Measurements from ENCODE around the gene RBM34.
"Not testable (repeated sequence)": the region's sequence is repeated elsewhere in the genome, so short reads cannot be mapped to it uniquely, and the experiment has no call there.

RBM34 gene

DNA sequence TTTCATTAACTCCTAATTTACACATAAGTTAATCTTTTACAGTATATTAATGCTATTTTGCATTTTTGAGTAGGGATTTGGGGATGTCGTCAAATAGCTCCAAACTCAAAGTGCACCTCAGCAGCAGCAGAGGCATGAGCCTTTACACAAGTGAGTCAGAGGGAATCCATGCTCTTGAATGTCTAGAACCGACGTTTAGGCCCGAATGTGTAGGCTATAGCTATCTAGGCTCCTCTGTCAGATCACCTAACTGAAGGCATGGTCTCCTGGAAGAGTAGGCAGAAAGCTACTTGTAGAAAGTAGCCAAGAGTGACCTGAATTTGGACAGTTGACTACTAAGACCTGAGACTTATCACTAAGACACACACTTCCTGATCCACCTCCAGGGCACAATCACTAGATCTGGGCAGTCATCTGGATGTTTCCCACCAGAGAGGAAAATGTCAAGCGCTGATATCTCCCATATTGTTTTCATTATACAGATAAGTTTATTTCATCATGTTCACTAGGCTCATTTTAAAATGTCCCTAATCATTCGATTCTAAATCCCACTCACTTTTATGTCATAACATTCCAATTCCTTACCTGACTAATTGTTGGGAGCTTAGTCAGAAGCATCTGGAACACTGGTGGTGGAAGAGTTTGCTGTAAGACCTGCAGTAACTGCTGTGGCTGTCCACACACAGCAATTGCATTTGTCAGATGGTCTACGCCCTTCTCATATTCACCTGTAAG, 47.7 kb downstream of the RBM34 start:
- no peak for DNase-seq (ENCODE audit: low read depth in 2 of 2)

DNA sequence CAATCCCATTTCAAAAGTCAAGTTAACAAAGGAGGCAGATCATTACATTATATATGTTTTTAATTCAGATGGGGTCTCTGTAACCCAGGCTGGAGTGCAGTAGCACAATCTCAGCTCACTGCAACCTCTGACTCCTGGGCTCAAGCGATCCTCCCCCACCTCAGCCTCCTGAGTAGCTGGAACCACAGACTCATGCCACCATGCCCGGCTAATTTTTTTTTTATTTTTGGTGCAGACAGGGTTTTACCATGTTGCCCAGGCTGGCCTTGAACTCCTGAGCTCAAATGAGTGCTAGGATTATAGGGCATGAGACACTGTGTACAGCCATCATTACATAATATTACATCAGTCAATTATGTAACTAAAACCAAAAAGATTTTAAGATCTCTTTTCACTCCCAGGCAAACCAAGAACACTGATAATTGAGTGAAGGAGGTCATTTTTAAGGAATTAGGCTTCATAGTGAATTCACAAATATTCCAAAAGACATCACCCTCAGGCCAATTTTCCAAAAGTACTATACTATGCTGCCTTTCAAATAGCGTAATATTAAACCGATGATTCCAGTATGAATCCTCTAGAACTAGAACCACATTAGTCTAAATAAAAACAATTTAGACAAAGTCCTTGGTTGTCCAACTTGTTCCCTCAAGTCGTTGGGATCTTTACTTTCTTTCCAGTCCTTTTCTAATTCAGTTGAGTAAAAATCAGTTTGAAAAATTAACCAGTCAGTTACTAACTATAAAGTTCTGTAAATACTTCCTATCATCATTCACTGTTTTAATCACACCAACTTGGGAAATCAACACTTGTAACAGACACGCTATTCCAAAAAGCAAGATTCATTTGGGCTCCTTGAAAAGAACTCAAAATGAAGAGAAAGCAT, 48.5 kb downstream of the RBM34 start:
- no peak for DNase-seq (ENCODE audit: low read depth in 2 of 2)

DNA sequence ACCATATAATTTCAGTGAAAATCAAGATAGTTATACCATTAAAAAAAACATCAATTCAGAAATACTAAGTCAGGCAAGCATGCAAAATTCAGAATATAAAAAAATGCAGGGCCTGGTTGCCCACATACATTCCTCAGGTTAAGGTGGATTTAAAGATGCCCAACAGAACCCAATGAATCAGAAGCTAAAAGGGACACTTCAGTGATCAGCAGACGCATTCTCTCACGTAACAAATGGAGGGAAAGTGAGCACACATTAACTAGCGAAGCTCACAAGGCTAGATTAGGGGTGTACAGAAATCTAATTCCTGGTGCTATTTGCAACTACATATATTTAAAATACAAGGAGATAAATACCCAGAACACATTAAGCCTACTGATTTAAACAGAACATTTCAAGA, 49.9 kb downstream of the RBM34 start:
- DNase-seq (ENCODE audit: low read depth in 2 of 2), result no peak

DNA sequence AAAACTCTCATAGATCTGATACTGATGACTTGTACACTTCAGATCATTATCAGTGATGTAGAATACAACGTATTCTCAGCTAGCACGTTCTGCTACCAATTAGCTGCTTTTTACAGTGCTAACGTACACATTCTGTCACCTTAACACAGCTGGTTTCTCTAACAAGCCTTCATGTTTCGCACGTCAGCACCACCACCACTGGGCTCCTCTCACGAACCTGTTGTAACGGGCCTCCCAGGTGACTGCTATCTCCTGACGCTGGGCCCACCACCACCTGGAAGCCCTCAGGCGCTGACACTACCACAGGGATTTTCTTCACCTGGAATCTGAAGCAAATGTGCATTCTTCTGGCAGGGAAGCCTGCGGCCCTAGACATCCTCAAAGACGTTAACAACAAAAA, 52.2 kb downstream of the RBM34 start:
- no peak for DNase-seq (ENCODE audit: low read depth in 2 of 2)

DNA sequence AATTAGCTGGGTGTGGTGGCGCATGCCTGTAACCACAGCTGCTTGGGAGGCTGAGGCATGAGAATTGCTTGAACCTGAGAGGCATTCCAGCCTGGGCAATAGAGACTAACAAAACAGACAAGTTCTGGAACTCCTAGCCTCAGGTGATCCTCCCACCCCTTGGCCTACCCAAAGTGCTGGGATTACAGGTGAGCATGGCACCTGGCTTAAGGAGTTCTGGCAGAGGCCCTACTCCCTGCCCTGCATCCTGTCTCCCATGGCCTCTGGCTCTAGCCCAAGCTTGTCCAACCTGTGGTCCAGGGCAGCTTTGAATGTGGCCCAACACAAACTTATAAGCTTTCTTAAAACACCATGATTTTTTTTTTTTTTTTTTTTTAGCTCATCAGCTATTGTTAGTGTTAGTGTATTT, 52.9 kb downstream of the RBM34 start:
- no peak for DNase-seq (ENCODE audit: low read depth in 2 of 2)

DNA sequence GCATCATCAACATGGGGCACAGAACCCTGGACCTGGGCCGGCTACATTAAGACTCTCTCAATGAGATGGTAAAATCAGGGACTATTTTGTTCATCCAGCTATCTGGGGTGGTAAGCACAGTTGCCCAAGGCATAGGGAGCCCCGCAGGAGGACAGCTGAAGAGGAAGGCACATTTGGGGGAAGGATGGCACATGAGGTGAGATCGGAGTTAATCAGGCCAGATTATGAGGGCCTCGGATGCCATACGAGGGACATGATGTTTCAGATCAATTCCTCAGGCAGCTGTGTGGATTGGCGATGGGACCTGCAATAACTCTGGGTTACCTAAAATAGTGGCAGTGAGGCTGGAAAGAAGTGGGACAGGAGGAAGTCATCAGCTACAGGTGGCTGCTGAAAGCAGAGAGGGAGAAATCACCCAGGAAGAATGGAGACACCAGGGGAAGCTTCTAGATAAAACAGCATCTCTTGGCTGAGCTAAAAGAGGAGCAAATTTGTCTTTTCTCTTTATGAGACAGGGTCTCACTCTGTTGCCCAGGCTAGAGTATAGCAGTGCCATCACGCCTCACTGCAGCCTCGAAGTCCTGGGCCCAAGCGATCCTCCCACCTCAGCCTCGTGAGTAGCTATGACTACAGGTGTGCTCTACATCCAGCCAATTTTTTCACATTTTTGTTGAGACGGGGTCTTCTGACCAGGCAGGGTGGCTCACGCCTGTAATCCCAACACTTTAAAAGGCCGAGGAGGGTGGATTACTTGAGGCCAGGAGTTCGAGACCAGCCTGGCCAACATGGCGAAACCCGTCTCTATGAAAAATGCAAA, 53.5 kb downstream of the RBM34 start:
- no peak for DNase-seq (ENCODE audit: low read depth in 2 of 2)

DNA sequence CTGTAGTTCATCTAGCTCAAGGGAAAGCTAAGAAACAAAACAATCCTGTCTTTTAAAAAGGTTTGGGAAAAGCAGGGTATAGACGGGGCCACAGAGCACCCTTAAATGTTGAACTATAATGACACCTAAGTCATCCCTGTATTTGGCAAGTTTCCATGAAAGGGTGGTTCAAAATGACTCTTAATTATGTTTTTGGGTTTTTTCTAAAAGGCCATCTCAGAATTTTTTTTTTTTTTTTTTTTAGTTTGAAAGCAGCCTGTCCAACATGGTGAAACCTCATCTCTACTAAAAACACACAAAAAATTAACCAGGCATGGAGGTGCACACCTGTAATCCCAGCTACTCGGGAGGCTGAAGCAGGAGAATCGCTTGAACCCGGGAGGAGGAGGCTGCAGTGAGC, 54.6 kb downstream of the RBM34 start:
- DNase-seq (ENCODE audit: low read depth in 2 of 2), result no peak

DNA sequence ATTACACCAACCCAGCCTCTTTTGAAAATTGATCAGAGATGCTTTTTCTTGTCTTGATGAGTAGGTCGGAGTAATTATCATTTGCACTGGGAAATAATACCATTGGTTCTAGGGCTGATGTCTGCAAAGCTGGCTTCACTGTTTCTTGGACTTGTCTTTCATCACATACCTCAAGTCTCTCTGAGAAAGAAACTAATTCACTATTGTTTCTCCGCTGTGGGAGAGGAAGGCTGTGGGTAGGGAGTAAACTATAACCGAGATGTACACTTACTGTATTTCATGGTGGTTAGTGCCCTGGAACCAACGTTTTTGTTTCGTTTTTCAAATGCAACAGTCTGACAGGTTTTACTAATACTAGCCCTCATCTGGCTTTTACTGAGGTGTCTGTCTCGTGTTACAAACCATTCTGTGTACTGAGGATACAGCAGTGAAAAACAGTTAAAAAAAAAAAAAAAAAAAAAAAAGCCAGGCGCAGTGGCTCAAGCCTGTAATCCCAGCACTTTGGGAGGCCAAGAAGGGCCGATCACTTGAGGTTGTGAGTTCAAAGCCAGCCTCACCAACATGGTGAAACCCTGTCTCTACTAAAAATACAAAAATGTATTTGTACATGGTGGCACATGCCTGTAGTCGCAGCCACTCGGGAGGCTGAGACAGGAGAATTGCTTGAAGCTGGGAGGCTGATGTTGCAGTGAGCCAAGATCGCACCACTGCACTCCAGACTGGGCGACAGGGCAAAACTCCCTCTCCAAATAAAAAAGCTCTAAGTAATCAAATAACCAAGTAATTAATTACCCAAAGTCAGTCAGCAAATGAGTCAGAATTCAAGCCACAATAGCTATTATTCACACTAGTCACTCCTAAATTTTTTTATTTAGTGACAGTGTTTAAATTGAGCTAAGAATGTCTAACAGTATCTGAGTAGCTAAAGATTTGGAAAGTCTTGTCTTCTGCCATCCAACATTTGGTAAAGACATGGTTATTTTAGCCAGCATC, 55.7 kb downstream of the RBM34 start:
- no peak for DNase-seq (ENCODE audit: low read depth in 2 of 2)

DNA sequence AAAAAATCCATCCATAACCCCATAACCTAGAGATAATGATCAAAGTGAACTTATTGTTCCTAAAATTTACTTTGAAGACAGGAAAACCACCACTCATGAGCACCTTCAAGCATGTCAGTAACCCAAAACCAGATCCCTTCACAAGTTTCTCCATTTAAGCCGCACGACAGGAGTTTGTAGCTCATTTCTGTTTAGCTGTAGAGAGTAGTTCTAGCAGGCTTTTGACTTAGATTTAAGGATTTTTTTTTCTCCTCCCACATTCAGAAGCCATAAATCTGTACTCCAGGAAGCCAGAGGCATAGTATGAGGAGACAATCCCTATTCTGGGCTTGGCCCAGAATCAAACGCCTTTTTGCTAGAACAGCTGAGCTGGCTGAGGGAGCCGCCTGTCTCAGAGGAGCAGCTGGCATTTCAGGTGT, 58.0 kb downstream of the RBM34 start:
- DNase-seq (ENCODE audit: low read depth in 2 of 2), result no peak

DNA sequence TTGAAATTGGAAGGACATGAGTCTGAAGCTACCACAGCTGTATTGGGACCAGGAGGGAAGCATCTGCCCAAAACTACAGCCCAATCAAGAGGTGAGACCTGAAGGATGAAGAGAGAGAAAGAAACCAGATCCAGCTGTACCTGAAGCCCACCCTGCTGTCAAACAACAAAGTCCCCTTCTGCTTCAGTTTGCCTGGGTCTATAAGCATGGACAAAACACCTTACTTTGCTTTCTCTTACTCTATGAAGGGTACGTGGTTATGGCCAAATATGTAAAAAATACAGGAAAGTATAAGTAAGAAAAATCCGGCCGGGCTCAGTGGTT, 58.8 kb downstream of the RBM34 start:
- DNase-seq (ENCODE audit: low read depth in 2 of 2), result no peak

DNA sequence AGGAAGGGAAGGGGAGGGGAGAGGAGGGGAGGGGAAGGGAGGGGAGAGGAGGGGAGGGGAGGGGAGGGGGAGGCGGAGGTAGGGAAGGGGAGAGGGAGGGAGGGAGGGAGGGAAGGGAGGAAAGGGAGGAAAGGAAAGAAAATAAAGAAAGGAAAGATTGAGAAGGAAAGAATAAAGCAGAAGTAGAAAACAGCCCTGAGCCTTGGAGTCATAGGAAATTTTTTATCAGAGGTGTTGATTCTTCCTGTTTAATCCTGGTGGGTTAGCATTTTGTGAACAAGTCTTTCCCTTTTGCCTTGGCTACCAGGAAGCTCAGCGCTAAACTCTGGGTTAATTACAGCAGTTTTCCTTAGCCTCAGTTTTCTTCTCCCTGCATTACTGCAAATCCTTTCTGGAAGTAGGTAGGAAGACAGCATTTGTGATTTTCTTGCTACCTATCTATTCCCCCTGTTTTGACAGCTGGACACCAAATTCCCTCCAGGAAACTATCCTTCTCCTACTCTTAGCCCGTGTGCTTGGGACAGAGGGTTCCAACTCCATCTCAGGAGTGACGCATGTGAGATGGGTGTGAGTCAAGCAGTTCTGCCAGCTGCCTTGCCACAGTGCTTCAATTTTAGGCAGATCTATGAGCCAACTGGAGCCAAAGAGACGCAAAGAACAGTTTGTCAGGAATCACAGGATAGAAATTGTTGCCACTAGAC, 59.3 kb downstream of the RBM34 start:
- no peak for DNase-seq (ENCODE audit: low read depth in 2 of 2)

DNA sequence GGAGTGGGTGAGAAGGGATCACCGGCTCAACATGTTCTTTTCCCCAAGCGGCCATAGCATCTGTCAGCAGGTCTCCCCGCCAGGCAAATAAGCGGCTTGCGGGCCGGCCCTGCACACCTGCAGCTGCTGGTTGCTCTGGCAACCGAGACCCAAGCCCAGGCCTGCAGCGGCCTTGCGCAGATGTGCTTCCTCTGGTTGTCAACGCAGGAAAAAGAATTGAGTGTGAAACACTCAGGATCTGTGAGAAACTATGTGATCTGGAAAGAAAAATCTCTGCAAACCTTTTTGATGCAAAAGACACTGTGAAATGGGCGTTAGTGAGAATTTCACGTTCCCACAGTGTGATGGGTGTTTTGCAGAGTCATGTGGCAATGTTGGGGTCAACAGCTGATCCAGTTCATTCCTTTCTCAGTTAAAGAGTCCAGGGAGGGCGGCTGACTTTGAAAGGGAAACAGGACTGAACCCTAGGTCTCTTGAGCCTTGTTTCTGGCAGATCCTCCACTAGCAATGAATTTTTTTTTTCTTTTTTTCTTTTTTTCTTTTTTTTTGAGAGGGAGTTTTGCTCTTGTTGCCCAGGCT, 60.8 kb downstream of the RBM34 start:
- DNase-seq (ENCODE audit: low read depth in 2 of 2), result no peak

DNA sequence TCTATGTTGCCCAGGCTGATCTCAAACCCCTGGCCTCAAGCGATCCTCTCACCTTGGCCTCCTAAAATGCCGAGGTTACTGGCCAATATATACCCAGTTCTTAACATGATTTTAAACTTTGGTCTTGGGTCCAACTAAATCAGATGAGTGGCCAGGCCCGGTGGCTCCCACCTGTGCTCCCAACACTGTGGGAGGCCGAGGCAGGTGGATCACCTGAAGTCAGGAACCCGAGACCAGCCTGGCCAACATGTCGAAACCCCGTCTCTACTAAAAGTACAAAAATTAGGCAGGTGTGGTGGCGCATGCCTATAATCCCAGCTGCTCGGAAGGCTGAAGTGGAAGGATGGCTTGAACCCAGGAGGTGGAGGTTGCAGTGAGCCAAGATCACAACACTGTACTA, 62.1 kb downstream of the RBM34 start:
- no peak for DNase-seq (ENCODE audit: low read depth in 2 of 2)

DNA sequence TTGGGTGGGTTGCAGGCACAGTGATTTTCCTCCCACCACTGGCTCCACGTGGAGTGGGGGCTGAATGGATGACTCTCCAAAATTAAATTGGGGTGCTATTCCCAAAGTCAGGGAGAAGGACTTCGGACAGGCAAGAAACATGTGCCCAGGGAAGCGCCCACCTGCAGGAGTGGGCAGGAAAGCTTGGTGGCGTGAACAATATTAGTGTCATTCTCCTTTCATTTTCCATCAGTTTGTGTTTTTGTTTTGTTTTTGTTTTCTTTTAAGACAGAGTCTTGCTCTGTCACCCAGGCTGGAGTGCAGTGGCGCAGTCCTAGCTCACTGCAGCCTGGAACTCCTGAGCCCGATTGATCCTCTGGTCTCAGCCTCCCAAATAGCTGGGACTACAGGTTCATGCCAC, 62.5 kb downstream of the RBM34 start:
- DNase-seq (ENCODE audit: low read depth in 2 of 2), result no peak

DNA sequence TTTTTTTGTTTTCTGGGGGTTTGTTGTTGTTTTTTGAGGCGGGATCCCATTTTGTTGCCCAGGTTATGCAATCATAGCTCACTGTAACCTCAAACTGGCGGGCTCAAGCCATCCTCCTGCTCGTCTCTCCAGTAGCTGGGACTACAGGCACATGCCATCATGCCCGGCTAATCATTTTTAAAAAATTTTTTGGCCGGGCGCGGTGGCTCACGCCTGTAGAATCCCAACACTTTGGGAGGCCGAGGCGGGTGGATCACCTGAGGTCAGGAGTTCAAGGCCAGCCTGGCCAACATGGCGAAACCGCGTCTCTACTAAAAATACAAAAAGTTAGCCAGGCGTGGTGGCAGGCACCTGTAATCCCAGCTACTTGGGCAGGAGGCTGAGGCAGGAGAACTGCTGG, 63.5 kb downstream of the RBM34 start:
- not testable (repeated sequence) for DNase-seq (ENCODE audit: low read depth in 2 of 2)

DNA sequence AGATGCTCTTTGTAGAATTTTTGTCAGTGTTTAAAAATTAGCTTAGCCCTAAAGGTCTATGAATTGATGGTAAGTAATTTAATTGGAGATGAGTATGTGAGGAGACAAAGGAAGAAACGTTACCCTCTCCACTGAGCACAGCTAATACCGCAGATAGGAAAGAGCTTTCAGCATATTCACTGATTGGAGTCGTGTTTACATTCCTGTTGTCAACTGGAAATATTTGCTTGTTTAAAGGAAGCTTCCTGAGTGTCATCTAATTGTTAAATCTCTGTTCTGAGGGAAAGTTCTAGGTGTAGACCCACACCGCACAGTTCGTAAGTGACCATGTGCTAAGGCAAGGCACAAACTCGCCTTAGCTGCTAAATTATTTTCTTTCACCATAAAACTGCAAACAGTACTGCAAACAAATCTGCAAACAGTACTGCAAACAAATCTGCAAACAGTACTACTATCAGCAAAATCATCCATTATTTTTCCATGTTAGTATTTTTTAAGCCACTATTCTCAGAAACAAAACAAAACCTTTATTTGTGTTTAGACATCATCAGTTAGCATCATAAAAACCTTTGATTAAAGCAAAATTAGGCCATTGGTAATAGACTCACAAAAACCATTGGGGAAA, 65.0 kb downstream of the RBM34 start:
- no peak for DNase-seq (ENCODE audit: low read depth in 2 of 2)

DNA sequence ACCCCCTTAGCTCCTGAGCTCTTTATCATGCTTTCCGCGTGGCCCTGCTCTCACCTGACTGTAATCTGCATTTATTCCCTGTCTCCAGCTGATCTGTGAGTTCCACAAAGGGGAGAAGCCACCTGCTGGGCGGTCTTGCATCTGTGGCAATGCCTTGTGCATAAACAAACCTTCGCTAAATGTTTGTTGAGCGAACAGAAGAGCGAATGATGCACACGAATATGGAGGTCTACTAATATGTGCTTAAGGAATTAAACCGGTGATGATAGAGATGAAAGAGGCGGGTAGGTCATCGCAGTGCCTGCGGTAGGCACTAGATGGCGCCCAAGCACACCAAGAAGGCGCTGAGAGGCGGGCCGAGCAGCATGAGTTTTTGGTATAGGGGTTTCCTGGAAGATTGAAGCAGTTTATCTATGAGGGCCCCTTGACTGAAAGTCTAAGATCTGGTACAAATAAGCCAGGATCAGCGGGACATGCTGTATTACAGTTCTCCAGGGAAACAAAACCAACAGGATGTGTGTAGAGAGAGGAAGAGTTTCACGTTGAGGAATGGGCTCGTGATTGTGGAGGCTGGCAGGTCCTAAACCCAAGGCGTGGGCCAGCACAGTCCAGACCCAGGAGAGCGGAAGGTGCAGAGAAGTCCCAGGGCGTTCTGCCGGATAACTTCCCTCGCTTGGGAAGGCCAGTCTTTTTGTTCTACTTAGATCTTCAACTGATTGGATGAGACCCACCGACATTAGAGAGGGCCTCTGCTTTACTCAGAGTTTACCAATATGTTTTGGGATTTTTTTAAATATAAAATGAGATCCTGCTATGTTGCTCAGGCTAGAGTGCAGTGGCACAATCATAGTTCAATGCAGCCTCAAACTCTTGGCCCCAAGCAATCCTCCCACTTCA, 67.1 kb downstream of the RBM34 start:
- DNase-seq (ENCODE audit: low read depth in 2 of 2), result peak; percentile 69

DNA sequence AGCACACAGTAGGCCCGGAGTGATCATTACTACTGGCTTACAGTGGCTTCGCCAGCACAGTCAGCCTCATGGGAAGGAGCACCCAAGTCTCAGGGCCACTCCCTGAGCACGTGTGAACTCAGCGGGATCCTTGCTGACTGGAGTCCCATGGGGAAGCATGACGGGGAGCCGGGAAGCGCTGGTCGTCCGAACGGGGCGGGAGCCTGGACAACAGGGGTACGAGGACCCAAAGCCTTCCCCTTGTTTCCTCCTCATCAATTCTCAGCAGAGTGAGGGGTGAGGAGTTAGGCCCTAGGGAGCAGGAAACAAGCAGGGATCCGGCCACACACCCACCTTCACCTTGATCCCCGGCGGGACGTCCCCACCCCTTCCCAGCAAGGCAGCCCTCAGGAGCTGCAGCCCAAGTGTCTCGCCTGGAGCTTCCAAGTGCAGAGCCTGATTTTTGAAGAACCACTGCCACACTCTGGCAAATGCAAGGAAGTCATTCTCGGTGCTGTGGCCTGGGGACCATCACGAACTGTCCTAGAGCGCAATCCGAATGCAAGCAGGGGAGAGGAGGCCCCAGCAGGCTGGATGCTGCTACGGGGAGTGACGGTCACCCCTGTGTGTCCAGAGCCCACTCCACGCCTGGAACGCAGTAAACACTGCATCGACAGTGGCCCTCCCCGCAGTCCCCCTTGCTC, 67.9 kb downstream of the RBM34 start:
- DNase-seq (ENCODE audit: low read depth in 2 of 2), result no peak
